ENCODE data around the gene OGDH.

GRCh38 chr7:44557485-44557884 lies 48.9 kb upstream of the OGDH start:
- TF ChIP-seq POLR2A (IDR thresholded peaks at IDR 0.05) = no peak
- no peak for TF ChIP-seq CTCF (IDR thresholded peaks at IDR 0.05)
- TF ChIP-seq POLR2AphosphoS5 (IDR thresholded peaks at IDR 0.05) = no peak
